ENCODE data around the gene CDK13. TPM values are rescaled to one million over a fixed set of nuclear protein-coding genes. Genes with fewer than 3 reads are reported as not detected.

The CDK13 gene
- total RNA-seq, 1 experiment from 2014 or later = 39.2 TPM

- no peak for TF ChIP-seq MLX (CRISPR knock-in tag; IDR thresholded peaks at IDR 0.05)
- TF ChIP-seq OVOL2 (CRISPR knock-in tag; IDR thresholded peaks at IDR 0.05; ENCODE audit: borderline replicate concordance) = no peak
- TF ChIP-seq ZNF532 (CRISPR knock-in tag; IDR thresholded peaks at IDR 0.05; ENCODE audit: borderline replicate concordance) = no peak
- no peak for TF ChIP-seq USF2 (CRISPR knock-in tag; IDR thresholded peaks at IDR 0.05)
- TF ChIP-seq ZNF219 (CRISPR knock-in tag; IDR thresholded peaks at IDR 0.05; ENCODE audit: borderline replicate concordance) = no peak
- no peak for TF ChIP-seq PRRX2 (CRISPR knock-in tag; IDR thresholded peaks at IDR 0.05)
- no peak for TF ChIP-seq ZNF232 (CRISPR knock-in tag; IDR thresholded peaks at IDR 0.05)
- TF ChIP-seq RORB (CRISPR knock-in tag; IDR thresholded peaks at IDR 0.05) = no peak
These were observed 4.6 kb downstream of the CDK13 start (continued) for GRCh38 chr7:39954694-39955093.

GRCh38 chr7:39958038-39958437, 8.0 kb downstream of the CDK13 start:
- ChIA-PET CTCF (interaction anchor here (2.1 kb wide), 1 partner anchor 94 kb away, joined by 12 read pairs; no protein-coding TSS in a partner anchor), POLR2A (interaction anchor here (0.6 kb wide), 1 partner anchor 16 kb away, joined by 3 read pairs; no protein-coding TSS in a partner anchor)
- TF ChIP-seq ATF2 (CRISPR knock-in tag; IDR thresholded peaks at IDR 0.05; ENCODE audit: borderline replicate concordance, low read depth) = no peak
- TF ChIP-seq SMAD4 (CRISPR knock-in tag; IDR thresholded peaks at IDR 0.05) = no peak
- no peak for TF ChIP-seq AFF4 (CRISPR knock-in tag; IDR thresholded peaks at IDR 0.05; ENCODE audit: borderline replicate concordance)
- no peak for TF ChIP-seq ZNF263 (CRISPR knock-in tag; IDR thresholded peaks at IDR 0.05; ENCODE audit: low read depth)
- Mint-ChIP-seq H3K27ac (no peak overlapping the region), H3K4me3 (no peak overlapping the region), H3K27me3 (ENCODE audit: low read depth) (no peaks in the 10 kb centered on the region), H3K36me3 (peaks cover 13% of the 10 kb centered on the region), H3K9me3 (peaks cover 8% of the 10 kb centered on the region), H3K4me1 (peaks cover 51% of the 10 kb centered on the region)
- no peak for DNase-seq (ENCODE audit: low spot score)
- ATAC-seq = no peak

Measured in WTC11 (cell line).